ENCODE measurements around the gene MAFG. TPM values are rescaled to one million over a fixed set of nuclear protein-coding genes. Genes with fewer than 3 reads are reported as not detected.

Gene MAFG
- total and polyA plus RNA-seq, 7 donors = 8.8 to 21.9 (median 16.8) TPM

- Histone ChIP-seq H3K27me3 (peaks cover 0 to 13% (median 0%) of the 10 kb centered on the region in 3 donors), H3K9me3 (no peaks in the 10 kb centered on the region), H3K27ac (no peak overlapping the region), H3K36me3 (no peaks in the 10 kb centered on the region), H3K4me1 (peaks cover 0 to 25% (median 22%) of the 10 kb centered on the region in 4 donors), H3K4me3 (no peak overlapping the region)
- TF ChIP-seq CTCF (IDR thresholded peaks at IDR 0.05) (no peak), POLR2AphosphoS5 (IDR thresholded peaks at IDR 0.05) (no peak), EP300 (IDR thresholded peaks at IDR 0.05) (no peak), POLR2A (IDR thresholded peaks at IDR 0.05) (no peak)
- DNase-seq = no peak
- WGBS, 2 donors = 51 to 70% methylated on average over 20 of the region's 20 CpGs
- intact Hi-C loops (cut with DNase I) = no loop called here
Observed at GRCh38 chr17:81930142-81931125, 2.9 kb upstream of the MAFG start.

- 78 to 92% methylated on average over 31 of the region's 31 CpGs for WGBS, 2 donors
- no peak for TF ChIP-seq POLR2A (IDR thresholded peaks at IDR 0.05)
- TF ChIP-seq CTCF (IDR thresholded peaks at IDR 0.05) = no peak
- no peak for TF ChIP-seq EP300 (IDR thresholded peaks at IDR 0.05)
- no peak for TF ChIP-seq POLR2AphosphoS5 (IDR thresholded peaks at IDR 0.05)
- H3K4me3 ChIP-seq = no peak overlapping the region
Observed at GRCh38 chr17:81929253-81930141, 2.0 kb upstream of the MAFG start.

GRCh38 chr17:81928544-81929252 is 1.2 kb upstream of the MAFG start:
- Histone ChIP-seq H3K27ac (peak overlapping the region in 1 of 4 donors; percentile 99), H3K4me3 (peak overlapping the region; percentile 31 to 99 (median 92)), H3K27me3 (peaks cover 0 to 13% (median 0%) of the 10 kb centered on the region in 3 donors), H3K36me3 (no peaks in the 10 kb centered on the region), H3K9me3 (no peaks in the 10 kb centered on the region), H3K4me1 (peaks cover 0 to 42% (median 39%) of the 10 kb centered on the region in 4 donors)
- intact Hi-C loops (cut with DNase I) = no loop called here
- 16 to 26% methylated on average over 44 of the region's 44 CpGs for whole genome bisulfite sequencing, 2 donors
- no peak for DNase-seq
- TF ChIP-seq EP300 (IDR thresholded peaks at IDR 0.05) (no peak), CTCF (IDR thresholded peaks at IDR 0.05) (no peak), POLR2A (IDR thresholded peaks at IDR 0.05) (no peak), POLR2AphosphoS5 (IDR thresholded peaks at IDR 0.05) (no peak)

More at GRCh38 chr17:81929253-81930141, 2.0 kb upstream of the MAFG start:
- H3K4me1 ChIP-seq = peaks cover 0 to 34% (median 31%) of the 10 kb centered on the region in 4 donors
- no peak overlapping the region for H3K27ac ChIP-seq
- peaks cover 0 to 13% (median 0%) of the 10 kb centered on the region in 3 donors for H3K27me3 ChIP-seq
- intact Hi-C loops (cut with DNase I) = no loop called here
- H3K36me3 ChIP-seq = no peaks in the 10 kb centered on the region
- DNase-seq = no peak
- no peaks in the 10 kb centered on the region for H3K9me3 ChIP-seq

DNA sequence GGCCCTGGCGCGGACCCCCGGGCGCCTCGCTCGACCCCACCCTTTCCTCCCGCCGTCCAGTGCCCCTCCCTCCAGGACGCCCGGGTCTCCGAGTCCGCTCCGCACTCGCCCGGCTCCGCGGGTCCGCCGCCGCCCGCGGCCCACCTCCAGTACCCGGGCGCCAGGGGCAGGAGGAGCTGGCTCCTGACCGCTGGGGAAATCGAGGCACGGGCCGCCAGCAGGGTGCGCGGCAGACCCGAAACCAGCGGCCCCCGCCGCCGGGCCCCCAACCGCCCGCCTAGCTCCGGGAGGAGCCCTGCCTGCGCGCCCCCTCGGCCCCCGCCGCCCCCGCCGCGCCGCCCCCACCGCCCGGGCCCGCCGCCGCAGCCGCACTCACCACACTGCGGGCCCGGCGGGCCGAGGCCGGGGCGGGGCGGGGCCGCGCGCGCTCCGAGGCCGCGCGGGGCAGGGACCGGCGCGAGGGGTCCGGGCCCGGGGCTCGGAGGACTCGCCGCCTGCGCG is 333 bp downstream of the MAFG start:
- Histone ChIP-seq H3K4me1 (peaks cover 0 to 57% (median 54%) of the 10 kb centered on the region in 4 donors), H3K9me3 (no peaks in the 10 kb centered on the region), H3K4me3 (peak overlapping the region; percentile 85 to 99 (median 92)), H3K27me3 (peaks cover 0 to 13% (median 0%) of the 10 kb centered on the region in 3 donors), H3K36me3 (peaks cover 4 to 7% (median 6%) of the 10 kb centered on the region in 4 donors), H3K27ac (peak overlapping the region; percentile 98 to 99 (median 99))
- DNase-seq = no peak
- intact Hi-C loops (cut with DNase I) = loop anchor here (2.0 kb wide), 1 partner anchor 56 kb away; the partner anchor contains the start of gene ARHGDIA
- TF ChIP-seq POLR2A (IDR thresholded peaks at IDR 0.05) = no peak
- no peak for TF ChIP-seq CTCF (IDR thresholded peaks at IDR 0.05)
- TF ChIP-seq POLR2AphosphoS5 (IDR thresholded peaks at IDR 0.05) = no peak
- TF ChIP-seq EP300 (IDR thresholded peaks at IDR 0.05) = no peak
- WGBS, 2 donors = 0% methylated on average over 78 of the region's 78 CpGs

All from sigmoid colon (tissue), 7 donors.